Activated B cell treated with CpG ODN at 0.5 μM for 24 hours (primary cell): Measurements from ENCODE around the gene IGSF11. TPM values are rescaled to one million over a fixed set of nuclear protein-coding genes. Genes with fewer than 3 reads are reported as not detected.

Source experiments
- ATAC-seq: fragments of 200-7000 bp; cut with Tn5 transposase; one replicate; pipeline ENCODE4 v1.10.0; 2021; ENCODE audit warnings: low read depth, mild to moderate bottlenecking, moderate library complexity
- CTCF ChIA-PET: fragments of 350-600 bp; sonication (Branson Sonifier 250); formaldehyde crosslinking; loops from one replicate; lab custom pipeline; 2021; ENCODE audit warnings: antibody characterized with exemption; lab: Charles Lee
- POLR2A ChIA-PET: fragments of 350-600 bp; sonication (Branson Sonifier 250); formaldehyde crosslinking; loops from one replicate; lab custom pipeline; 2021; ENCODE audit warnings: antibody characterized with exemption; lab: Charles Lee
- DNase-seq: peaks from one replicate; pipeline ENCODE4 v3.0.0; 2022
- H3K27ac Mint-ChIP-seq: one replicate; pipeline ENCODE4 v1.8.0; 2020; ENCODE audit warnings: mixed read lengths
- H3K27me3 Mint-ChIP-seq: one replicate; pipeline ENCODE4 v1.8.0; 2021; ENCODE audit warnings: mixed read lengths
- H3K36me3 Mint-ChIP-seq: one replicate; pipeline ENCODE4 v1.8.0; 2021; ENCODE audit warnings: low read depth, mixed read lengths
- H3K4me1 Mint-ChIP-seq: one replicate; pipeline ENCODE4 v1.8.0; 2021; ENCODE audit warnings: mixed read lengths
- H3K4me3 Mint-ChIP-seq: one replicate; pipeline ENCODE4 v1.8.0; 2020; ENCODE audit warnings: mild to moderate bottlenecking, mixed read lengths
- H3K9me3 Mint-ChIP-seq: one replicate; pipeline ENCODE4 v1.8.0; 2020; ENCODE audit warnings: mixed read lengths
- CTCF ChIP-seq: fragments of 200-600 bp; IDR thresholded peaks from one replicate; pipeline ENCODE4 v1.8.0; 2022; ENCODE audit warnings: antibody characterized with exemption, mild to moderate bottlenecking
- intact Hi-C: fragments of 100-400 bp; cut with micrococcal nuclease; formaldehyde crosslinking; loops from one replicate; pipeline ENCODE4 v1.15.1; 2024
- total RNA-seq: library from RNA; stranded (reverse); gene quantifications from 2 replicates; pipeline ENCODE4 v1.2.3, GENCODE V29; 2022

The IGSF11 gene
- total RNA-seq, 1 donor from 2014 or later: not detected

GRCh38 chr3:119033393-119034255 lies 1.0 kb downstream of the IGSF11 start:
- TF ChIP-seq CTCF: no peak
- peak overlapping the region; percentile 82 for H3K4me3 Mint-ChIP-seq
- ChIA-PET POLR2A (no interaction called here), CTCF (interaction anchor here (2.5 kb wide), 1 partner anchor 150 kb away, joined by 24 read pairs; no protein-coding TSS in a partner anchor)
- DNase-seq: no peak
- no peak for ATAC-seq
- no peaks in the 10 kb centered on the region for H3K36me3 Mint-ChIP-seq
- no peak overlapping the region for H3K27ac Mint-ChIP-seq
- H3K4me1 Mint-ChIP-seq: peaks cover 9% of the 10 kb centered on the region
- H3K27me3 Mint-ChIP-seq: peaks cover 35% of the 10 kb centered on the region
- intact Hi-C loops: loop anchor here (1.0 kb wide), 2 partner anchors 149 to 207 kb away; partner anchors contain the start of gene B4GALT4
- H3K9me3 Mint-ChIP-seq: no peaks in the 10 kb centered on the region

GRCh38 chr3:119025171-119025795 lies 9.4 kb downstream of the IGSF11 start:
- H3K27ac Mint-ChIP-seq: no peak overlapping the region
- H3K4me1 Mint-ChIP-seq: no peaks in the 10 kb centered on the region
- POLR2A ChIA-PET: no interaction called here
- DNase-seq (no peak), ATAC-seq (no peak)
- H3K27me3 Mint-ChIP-seq: peaks cover 15% of the 10 kb centered on the region
- H3K9me3 Mint-ChIP-seq: no peaks in the 10 kb centered on the region
- TF ChIP-seq CTCF: no peak
- H3K36me3 Mint-ChIP-seq: no peaks in the 10 kb centered on the region
- intact Hi-C loops: no loop called here
- no peak overlapping the region for H3K4me3 Mint-ChIP-seq
- CTCF ChIA-PET: no interaction called here

- DNase-seq (no peak), ATAC-seq (no peak)
- Mint-ChIP-seq H3K27me3 (peaks cover 26% of the 10 kb centered on the region), H3K4me3 (no peak overlapping the region), H3K9me3 (no peaks in the 10 kb centered on the region), H3K27ac (no peak overlapping the region), H3K4me1 (no peaks in the 10 kb centered on the region), H3K36me3 (no peaks in the 10 kb centered on the region)
- CTCF ChIA-PET: no interaction called here
- POLR2A ChIA-PET: no interaction called here
- TF ChIP-seq CTCF: no peak
- intact Hi-C loops: no loop called here
Measured at GRCh38 chr3:119019767-119020518, 14.7 kb downstream of the IGSF11 start.

- Mint-ChIP-seq H3K9me3 (no peaks in the 10 kb centered on the region), H3K4me3 (no peak overlapping the region), H3K27ac (no peak overlapping the region), H3K4me1 (no peaks in the 10 kb centered on the region), H3K36me3 (no peaks in the 10 kb centered on the region), H3K27me3 (peaks cover 32% of the 10 kb centered on the region)
- ChIA-PET POLR2A (no interaction called here), CTCF (no interaction called here)
- TF ChIP-seq CTCF: no peak
- DNase-seq (no peak), ATAC-seq (no peak)
- intact Hi-C loops: no loop called here
Measured at GRCh38 chr3:119018690-119019463, 15.8 kb downstream of the IGSF11 start.
